Smooth muscle cell (in vitro differentiated cells): Measurements from ENCODE around the gene SIRPA. TPM values are rescaled to one million over a fixed set of nuclear protein-coding genes. Genes with fewer than 3 reads are reported as not detected.

Experiments used
- DNase-seq: peaks from one replicate; lab custom pipeline; 2025; ENCODE audit not compliant: unreplicated experiment; lab: John Stamatoyannopoulos, UW
- H2AFZ ChIP-seq: fragments of 200-600 bp; sonication (generic); 2 replicates; pipeline ENCODE4 v1.6.0; 2016; ENCODE audit warnings: antibody characterized with exemption, low read depth, mild to moderate bottlenecking
- H3F3A ChIP-seq: fragments of 200-600 bp; sonication (generic); 2 replicates; pipeline ENCODE4 v1.6.0; 2017; ENCODE audit warnings: antibody characterized with exemption, low read depth
- H3K27ac ChIP-seq: fragments of 200-600 bp; sonication (generic); 2 replicates; pipeline ENCODE4 v1.5.1; 2016; ENCODE audit warnings: low read depth, mild to moderate bottlenecking
- H3K27me3 ChIP-seq: fragments of 200-600 bp; sonication (generic); 2 replicates; pipeline ENCODE4 v1.6.1; 2016; ENCODE audit warnings: low read depth, mild to moderate bottlenecking
- H3K36me3 ChIP-seq: fragments of 200-600 bp; sonication (generic); 2 replicates; pipeline ENCODE4 v1.5.1; 2016; ENCODE audit warnings: low read depth
- H3K4me1 ChIP-seq: fragments of 200-600 bp; sonication (generic); 2 replicates; pipeline ENCODE4 v1.5.1; 2016; ENCODE audit warnings: low read depth
- H3K4me2 ChIP-seq: fragments of 200-600 bp; sonication (generic); 2 replicates; pipeline ENCODE4 v1.6.0; 2016; ENCODE audit warnings: mild to moderate bottlenecking
- H3K4me3 ChIP-seq: fragments of 200-600 bp; sonication (generic); 2 replicates; pipeline ENCODE4 v1.5.1; 2016; ENCODE audit warnings: mild to moderate bottlenecking
- H3K79me2 ChIP-seq: fragments of 200-600 bp; sonication (generic); 2 replicates; pipeline ENCODE4 v1.6.0; 2016; ENCODE audit warnings: low read depth, mild to moderate bottlenecking
- H3K9ac ChIP-seq: fragments of 200-600 bp; sonication (generic); 2 replicates; pipeline ENCODE4 v1.6.0; 2016; ENCODE audit warnings: low read depth
- H3K9me3 ChIP-seq: fragments of 200-600 bp; sonication (generic); replicated peaks from 2 replicates; pipeline ENCODE4 v1.5.1; 2016; ENCODE audit warnings: low read depth
- H4K20me1 ChIP-seq: fragments of 200-600 bp; sonication (generic); 2 replicates; pipeline ENCODE4 v1.6.0; 2016; ENCODE audit warnings: low read depth
- WGBS: methylation state at CpG from one replicate; pipeline ENCODE4 v1.1.7; 2016; ENCODE audit warnings: low lambda C conversion rate; 5-methylcytosine and 5-hydroxymethylcytosine counted together
- polyA plus RNA-seq: library from polyadenylated mRNA; unstranded; fragments of >200 nt; fragmentation: Nextera tagmentation; extraction: Ambion mirVana; gene quantifications from 2 replicates; pipeline ENCODE4 v1.2.1, GENCODE V29; 2016
- total RNA-seq: library from RNA; depleted of rRNA; stranded (reverse); fragments of >200 nt; gene quantifications from 2 replicates; pipeline ENCODE4 v1.2.3, GENCODE V29; 2014
- TF ChIP-seq, protein P1 (sequence below): fragments of 200-600 bp; sonication (generic); IDR thresholded peaks from 2 replicates; pipeline ENCODE4 v1.5.1; 2017; ENCODE audit warnings: borderline replicate concordance, mild to moderate bottlenecking, antibody characterized with exemption; ENCODE audit not compliant: insufficient read depth, poor library complexity, severe bottlenecking

Gene SIRPA
- total and polyA plus RNA-seq, 2 experiments from 2014 or later: 8.3 to 14.5 TPM

DNA sequence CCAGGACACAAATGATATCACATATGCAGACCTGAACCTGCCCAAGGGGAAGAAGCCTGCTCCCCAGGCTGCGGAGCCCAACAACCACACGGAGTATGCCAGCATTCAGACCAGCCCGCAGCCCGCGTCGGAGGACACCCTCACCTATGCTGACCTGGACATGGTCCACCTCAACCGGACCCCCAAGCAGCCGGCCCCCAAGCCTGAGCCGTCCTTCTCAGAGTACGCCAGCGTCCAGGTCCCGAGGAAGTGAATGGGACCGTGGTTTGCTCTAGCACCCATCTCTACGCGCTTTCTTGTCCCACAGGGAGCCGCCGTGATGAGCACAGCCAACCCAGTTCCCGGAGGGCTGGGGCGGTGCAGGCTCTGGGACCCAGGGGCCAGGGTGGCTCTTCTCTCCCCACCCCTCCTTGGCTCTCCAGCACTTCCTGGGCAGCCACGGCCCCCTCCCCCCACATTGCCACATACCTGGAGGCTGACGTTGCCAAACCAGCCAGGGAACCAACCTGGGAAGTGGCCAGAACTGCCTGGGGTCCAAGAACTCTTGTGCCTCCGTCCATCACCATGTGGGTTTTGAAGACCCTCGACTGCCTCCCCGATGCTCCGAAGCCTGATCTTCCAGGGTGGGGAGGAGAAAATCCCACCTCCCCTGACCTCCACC is 42.2 kb downstream of the SIRPA start:
- Histone ChIP-seq H2AFZ (no peak overlapping the region), H3K9me3 (no peaks in the 10 kb centered on the region), H4K20me1 (no peaks in the 10 kb centered on the region), H3K4me1 (no peaks in the 10 kb centered on the region), H3K4me3 (no peak overlapping the region), H3K9ac (no peak overlapping the region), H3K36me3 (no peaks in the 10 kb centered on the region), H3K27ac (no peak overlapping the region), H3F3A (no peaks in the 10 kb centered on the region), H3K79me2 (no peaks in the 10 kb centered on the region), H3K27me3 (no peaks in the 10 kb centered on the region), H3K4me2 (no peak overlapping the region)
- WGBS: 98% methylated on average over 23 of the region's 25 CpGs
- TF ChIP-seq, protein P1, sequence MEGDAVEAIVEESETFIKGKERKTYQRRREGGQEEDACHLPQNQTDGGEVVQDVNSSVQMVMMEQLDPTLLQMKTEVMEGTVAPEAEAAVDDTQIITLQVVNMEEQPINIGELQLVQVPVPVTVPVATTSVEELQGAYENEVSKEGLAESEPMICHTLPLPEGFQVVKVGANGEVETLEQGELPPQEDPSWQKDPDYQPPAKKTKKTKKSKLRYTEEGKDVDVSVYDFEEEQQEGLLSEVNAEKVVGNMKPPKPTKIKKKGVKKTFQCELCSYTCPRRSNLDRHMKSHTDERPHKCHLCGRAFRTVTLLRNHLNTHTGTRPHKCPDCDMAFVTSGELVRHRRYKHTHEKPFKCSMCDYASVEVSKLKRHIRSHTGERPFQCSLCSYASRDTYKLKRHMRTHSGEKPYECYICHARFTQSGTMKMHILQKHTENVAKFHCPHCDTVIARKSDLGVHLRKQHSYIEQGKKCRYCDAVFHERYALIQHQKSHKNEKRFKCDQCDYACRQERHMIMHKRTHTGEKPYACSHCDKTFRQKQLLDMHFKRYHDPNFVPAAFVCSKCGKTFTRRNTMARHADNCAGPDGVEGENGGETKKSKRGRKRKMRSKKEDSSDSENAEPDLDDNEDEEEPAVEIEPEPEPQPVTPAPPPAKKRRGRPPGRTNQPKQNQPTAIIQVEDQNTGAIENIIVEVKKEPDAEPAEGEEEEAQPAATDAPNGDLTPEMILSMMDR: no peak
- no peak for DNase-seq

DNA sequence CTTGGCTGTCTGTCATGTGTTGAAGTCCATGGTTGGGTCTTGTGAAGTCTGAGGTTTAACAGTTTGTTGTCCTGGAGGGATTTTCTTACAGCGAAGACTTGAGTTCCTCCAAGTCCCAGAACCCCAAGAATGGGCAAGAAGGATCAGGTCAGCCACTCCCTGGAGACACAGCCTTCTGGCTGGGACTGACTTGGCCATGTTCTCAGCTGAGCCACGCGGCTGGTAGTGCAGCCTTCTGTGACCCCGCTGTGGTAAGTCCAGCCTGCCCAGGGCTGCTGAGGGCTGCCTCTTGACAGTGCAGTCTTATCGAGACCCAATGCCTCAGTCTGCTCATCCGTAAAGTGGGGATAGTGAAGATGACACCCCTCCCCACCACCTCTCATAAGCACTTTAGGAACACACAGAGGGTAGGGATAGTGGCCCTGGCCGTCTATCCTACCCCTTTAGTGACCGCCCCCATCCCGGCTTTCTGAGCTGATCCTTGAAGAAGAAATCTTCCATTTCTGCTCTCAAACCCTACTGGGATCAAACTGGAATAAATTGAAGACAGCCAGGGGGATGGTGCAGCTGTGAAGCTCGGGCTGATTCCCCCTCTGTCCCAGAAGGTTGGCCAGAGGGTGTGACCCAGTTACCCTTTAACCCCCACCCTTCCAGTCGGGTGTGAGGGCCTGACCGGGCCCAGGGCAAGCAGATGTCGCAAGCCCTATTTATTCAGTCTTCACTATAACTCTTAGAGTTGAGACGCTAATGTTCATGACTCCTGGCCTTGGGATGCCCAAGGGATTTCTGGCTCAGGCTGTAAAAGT is 43.5 kb downstream of the SIRPA start:
- H3K9me3 ChIP-seq: no peaks in the 10 kb centered on the region
- no peaks in the 10 kb centered on the region for H3K36me3 ChIP-seq
- no peaks in the 10 kb centered on the region for H3K79me2 ChIP-seq
- no peaks in the 10 kb centered on the region for H3K4me1 ChIP-seq
- H3K4me3 ChIP-seq: no peak overlapping the region
- no peak overlapping the region for H2AFZ ChIP-seq
- WGBS: 93% methylated on average over 14 of the region's 14 CpGs
- TF ChIP-seq, protein P1: no peak
- peaks cover 3% of the 10 kb centered on the region for H3K27me3 ChIP-seq
- no peaks in the 10 kb centered on the region for H4K20me1 ChIP-seq
- no peak for DNase-seq
- H3K9ac ChIP-seq: no peak overlapping the region
- no peaks in the 10 kb centered on the region for H3F3A ChIP-seq
- no peak overlapping the region for H3K4me2 ChIP-seq
- no peak overlapping the region for H3K27ac ChIP-seq

DNA sequence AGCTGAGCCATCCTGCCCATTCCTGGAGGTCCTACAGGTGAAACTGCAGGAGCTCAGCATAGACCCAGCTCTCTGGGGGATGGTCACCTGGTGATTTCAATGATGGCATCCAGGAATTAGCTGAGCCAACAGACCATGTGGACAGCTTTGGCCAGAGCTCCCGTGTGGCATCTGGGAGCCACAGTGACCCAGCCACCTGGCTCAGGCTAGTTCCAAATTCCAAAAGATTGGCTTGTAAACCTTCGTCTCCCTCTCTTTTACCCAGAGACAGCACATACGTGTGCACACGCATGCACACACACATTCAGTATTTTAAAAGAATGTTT is 44.0 kb downstream of the SIRPA start:
- H3K4me2 ChIP-seq: no peak overlapping the region
- H3K4me1 ChIP-seq: no peaks in the 10 kb centered on the region
- H3K79me2 ChIP-seq: no peaks in the 10 kb centered on the region
- no peak for DNase-seq
- H3K36me3 ChIP-seq: no peaks in the 10 kb centered on the region
- H4K20me1 ChIP-seq: no peaks in the 10 kb centered on the region
- H3K9ac ChIP-seq: no peak overlapping the region
- H3K9me3 ChIP-seq: no peaks in the 10 kb centered on the region
- H3K27ac ChIP-seq: no peak overlapping the region
- peaks cover 9% of the 10 kb centered on the region for H3K27me3 ChIP-seq
- H3F3A ChIP-seq: no peaks in the 10 kb centered on the region
- no peak overlapping the region for H2AFZ ChIP-seq
- no peak overlapping the region for H3K4me3 ChIP-seq
- WGBS: over 99% methylated on average over 4 of the region's 4 CpGs
- TF ChIP-seq, protein P1: no peak

DNA sequence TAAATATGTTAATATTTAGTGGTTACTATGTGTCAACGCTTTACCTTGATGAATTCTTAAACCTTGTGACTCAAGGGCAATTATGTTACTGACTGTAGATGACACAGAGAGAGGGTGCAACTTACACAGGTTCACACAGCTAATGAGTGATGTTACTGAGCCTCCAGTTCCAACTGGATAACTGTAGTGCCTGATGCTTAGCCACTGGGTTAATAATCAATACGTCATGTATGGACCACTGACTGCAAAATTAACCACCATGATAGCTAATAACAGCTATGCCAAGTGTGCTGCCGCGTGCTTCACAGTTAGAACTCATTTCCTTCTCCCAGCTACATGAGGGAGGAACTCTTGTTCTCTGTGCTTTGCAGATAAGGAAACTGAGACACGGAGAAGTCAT is 45.4 kb downstream of the SIRPA start:
- H3K27ac ChIP-seq: no peak overlapping the region
- no peaks in the 10 kb centered on the region for H3K4me1 ChIP-seq
- H2AFZ ChIP-seq: no peak overlapping the region
- TF ChIP-seq, protein P1: no peak
- H3F3A ChIP-seq: no peaks in the 10 kb centered on the region
- H3K9ac ChIP-seq: no peak overlapping the region
- no peaks in the 10 kb centered on the region for H4K20me1 ChIP-seq
- H3K36me3 ChIP-seq: no peaks in the 10 kb centered on the region
- H3K4me2 ChIP-seq: no peak overlapping the region
- DNase-seq: no peak
- H3K27me3 ChIP-seq: peaks cover 22% of the 10 kb centered on the region
- H3K79me2 ChIP-seq: no peaks in the 10 kb centered on the region
- WGBS: 97% methylated on average over 5 of the region's 5 CpGs
- no peak overlapping the region for H3K4me3 ChIP-seq
- H3K9me3 ChIP-seq: no peaks in the 10 kb centered on the region
